GM12801 (cell line): ENCODE results near the gene CCDC85B.

ENCODE experiments used
- CTCF ChIP-seq: IDR thresholded peaks from one replicate; pipeline ENCODE4 v1.5.1; 2011; ENCODE audit warnings: control low read depth; ENCODE audit not compliant: insufficient read length; ENCODE audit errors: extremely low read depth

Gene CCDC85B

GRCh38 chr11:65850217-65851082, 40.0 kb upstream of the CCDC85B start:
- TF ChIP-seq CTCF: no peak

- TF ChIP-seq CTCF: no peak
Measured at GRCh38 chr11:65851083-65851579, 39.3 kb upstream of the CCDC85B start.

- TF ChIP-seq CTCF: no peak
Measured at GRCh38 chr11:65851811-65852507, 38.5 kb upstream of the CCDC85B start.

- TF ChIP-seq CTCF: no peak
Measured at GRCh38 chr11:65852508-65853245, 37.8 kb upstream of the CCDC85B start.

- TF ChIP-seq CTCF: no peak
Measured at GRCh38 chr11:65853246-65853979, 37.1 kb upstream of the CCDC85B start.

GRCh38 chr11:65854161-65854592, 36.3 kb upstream of the CCDC85B start:
- no peak for TF ChIP-seq CTCF
